Chondrocyte (in vitro differentiated cells): ENCODE data around the gene TNRC6B. TPM values are rescaled to one million over a fixed set of nuclear protein-coding genes. Genes with fewer than 3 reads are reported as not detected.

ENCODE experiments used
- DNase-seq: peaks from one replicate; pipeline ENCODE4 v3.0.0; 2021; ENCODE audit warnings: mixed read lengths, low spot score
- H3K27ac Mint-ChIP-seq: one replicate; pipeline ENCODE4 v1.8.0; 2021; ENCODE audit warnings: mild to moderate bottlenecking, moderate library complexity, mixed read lengths; ENCODE audit not compliant: unreplicated experiment
- H3K27me3 Mint-ChIP-seq: 2 replicates; pipeline ENCODE4 v1.8.0; 2021; ENCODE audit warnings: low read depth, mixed read lengths
- H3K36me3 Mint-ChIP-seq: 2 replicates; pipeline ENCODE4 v1.8.0; 2021; ENCODE audit warnings: low read depth, mixed read lengths
- H3K4me1 Mint-ChIP-seq: 2 replicates; pipeline ENCODE4 v1.8.0; 2021; ENCODE audit warnings: low read depth, mild to moderate bottlenecking, mixed read lengths
- H3K4me3 Mint-ChIP-seq: one replicate; pipeline ENCODE4 v1.8.0; 2021; ENCODE audit warnings: mild to moderate bottlenecking, moderate library complexity, mixed read lengths; ENCODE audit not compliant: unreplicated experiment
- H3K9me3 Mint-ChIP-seq: 2 replicates; pipeline ENCODE4 v1.8.0; 2021; ENCODE audit warnings: low read depth, mixed read lengths
- total RNA-seq: library from RNA; stranded (reverse); gene quantifications from 3 replicates; pipeline ENCODE4 v1.2.1, GENCODE V29; 2021
- TF ChIP-seq, protein P1 (sequence below): fragments of 200-600 bp; sonication (generic); IDR thresholded peaks from 2 replicates; pipeline ENCODE4 v1.5.0; 2021; ENCODE audit warnings: antibody characterized with exemption, mild to moderate bottlenecking, moderate library complexity

TNRC6B gene
- total RNA-seq, 1 donor from 2014 or later: 30.9 TPM

DNA sequence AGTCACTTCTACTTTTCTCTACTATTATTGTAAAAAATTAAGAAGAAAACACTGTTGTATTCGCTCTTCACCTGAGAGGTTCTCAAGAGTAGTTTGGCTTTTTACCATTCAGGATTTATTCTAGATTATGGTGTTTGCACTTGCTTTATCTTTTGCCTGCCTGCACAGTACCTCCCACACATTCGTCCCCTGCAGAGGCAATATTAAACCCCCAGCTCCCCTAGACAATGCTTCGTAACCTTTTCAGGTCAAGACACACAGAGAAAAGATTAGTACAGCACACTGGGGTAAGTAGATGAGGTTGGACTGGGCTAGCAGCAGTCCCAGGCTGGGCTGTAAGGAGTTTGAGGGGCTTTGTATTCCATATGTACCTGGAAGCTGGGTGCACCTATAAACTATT lies 62.4 kb downstream of the TNRC6B start:
- peaks cover 61% of the 10 kb centered on the region for H3K4me1 Mint-ChIP-seq
- no peak overlapping the region for H3K4me3 Mint-ChIP-seq
- H3K36me3 Mint-ChIP-seq: peaks cover 1% of the 10 kb centered on the region
- H3K27ac Mint-ChIP-seq: no peak overlapping the region
- TF ChIP-seq, protein P1, sequence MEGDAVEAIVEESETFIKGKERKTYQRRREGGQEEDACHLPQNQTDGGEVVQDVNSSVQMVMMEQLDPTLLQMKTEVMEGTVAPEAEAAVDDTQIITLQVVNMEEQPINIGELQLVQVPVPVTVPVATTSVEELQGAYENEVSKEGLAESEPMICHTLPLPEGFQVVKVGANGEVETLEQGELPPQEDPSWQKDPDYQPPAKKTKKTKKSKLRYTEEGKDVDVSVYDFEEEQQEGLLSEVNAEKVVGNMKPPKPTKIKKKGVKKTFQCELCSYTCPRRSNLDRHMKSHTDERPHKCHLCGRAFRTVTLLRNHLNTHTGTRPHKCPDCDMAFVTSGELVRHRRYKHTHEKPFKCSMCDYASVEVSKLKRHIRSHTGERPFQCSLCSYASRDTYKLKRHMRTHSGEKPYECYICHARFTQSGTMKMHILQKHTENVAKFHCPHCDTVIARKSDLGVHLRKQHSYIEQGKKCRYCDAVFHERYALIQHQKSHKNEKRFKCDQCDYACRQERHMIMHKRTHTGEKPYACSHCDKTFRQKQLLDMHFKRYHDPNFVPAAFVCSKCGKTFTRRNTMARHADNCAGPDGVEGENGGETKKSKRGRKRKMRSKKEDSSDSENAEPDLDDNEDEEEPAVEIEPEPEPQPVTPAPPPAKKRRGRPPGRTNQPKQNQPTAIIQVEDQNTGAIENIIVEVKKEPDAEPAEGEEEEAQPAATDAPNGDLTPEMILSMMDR: no peak
- DNase-seq: no peak
- H3K27me3 Mint-ChIP-seq: no peaks in the 10 kb centered on the region
- H3K9me3 Mint-ChIP-seq: no peaks in the 10 kb centered on the region

DNA sequence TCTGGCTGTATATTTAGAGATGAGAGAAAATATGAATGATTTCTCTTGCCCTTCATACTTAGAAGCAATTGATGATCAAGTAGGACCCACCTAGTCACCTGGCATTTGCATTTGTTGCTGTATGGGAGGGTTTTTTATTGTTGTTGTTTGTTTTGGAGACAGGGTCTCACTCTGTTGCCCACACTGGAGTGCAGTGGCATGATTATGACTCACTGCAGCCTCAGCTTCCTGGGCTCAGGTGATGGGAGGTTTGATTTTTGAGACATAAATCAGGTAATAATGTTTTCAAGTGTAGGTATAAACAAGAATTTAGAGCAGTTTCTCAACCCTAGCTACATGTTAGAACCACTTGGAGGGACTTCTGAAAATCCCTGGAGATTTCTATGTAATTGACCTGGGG lies 63.0 kb downstream of the TNRC6B start:
- no peak overlapping the region for H3K27ac Mint-ChIP-seq
- H3K4me3 Mint-ChIP-seq: no peak overlapping the region
- H3K36me3 Mint-ChIP-seq: peaks cover 2% of the 10 kb centered on the region
- TF ChIP-seq, protein P1: no peak
- DNase-seq: no peak
- peaks cover 56% of the 10 kb centered on the region for H3K4me1 Mint-ChIP-seq
- H3K27me3 Mint-ChIP-seq: no peaks in the 10 kb centered on the region
- no peaks in the 10 kb centered on the region for H3K9me3 Mint-ChIP-seq

DNA sequence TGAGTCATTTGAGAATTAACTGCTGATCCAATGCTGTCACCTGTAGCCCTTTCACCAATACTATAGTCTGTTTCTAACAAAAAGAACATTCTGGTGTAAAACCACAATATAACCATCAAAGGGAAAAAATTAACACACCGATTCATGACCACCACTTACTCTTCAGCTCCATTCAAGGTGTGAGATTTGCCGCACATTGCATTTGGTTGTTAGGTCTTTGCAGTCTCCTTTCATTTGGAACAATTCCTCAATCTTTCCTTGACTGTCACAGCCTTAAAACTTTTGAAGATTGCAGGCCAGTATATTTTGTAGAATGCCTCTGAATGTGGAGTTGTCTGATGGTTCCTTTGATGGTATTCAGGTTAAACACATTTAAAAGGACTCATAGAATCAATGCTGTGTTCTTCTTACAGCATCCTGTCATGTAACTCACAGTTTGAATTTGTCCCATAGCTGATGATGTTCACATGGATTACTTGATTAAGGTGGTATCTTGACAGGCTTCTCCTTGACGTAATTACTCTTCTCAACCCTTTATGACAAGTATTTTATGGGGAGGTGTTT lies 63.6 kb downstream of the TNRC6B start:
- H3K4me3 Mint-ChIP-seq: no peak overlapping the region
- no peaks in the 10 kb centered on the region for H3K9me3 Mint-ChIP-seq
- no peaks in the 10 kb centered on the region for H3K27me3 Mint-ChIP-seq
- TF ChIP-seq, protein P1: no peak
- peaks cover 4% of the 10 kb centered on the region for H3K36me3 Mint-ChIP-seq
- peaks cover 50% of the 10 kb centered on the region for H3K4me1 Mint-ChIP-seq
- DNase-seq: no peak
- H3K27ac Mint-ChIP-seq: no peak overlapping the region

DNA sequence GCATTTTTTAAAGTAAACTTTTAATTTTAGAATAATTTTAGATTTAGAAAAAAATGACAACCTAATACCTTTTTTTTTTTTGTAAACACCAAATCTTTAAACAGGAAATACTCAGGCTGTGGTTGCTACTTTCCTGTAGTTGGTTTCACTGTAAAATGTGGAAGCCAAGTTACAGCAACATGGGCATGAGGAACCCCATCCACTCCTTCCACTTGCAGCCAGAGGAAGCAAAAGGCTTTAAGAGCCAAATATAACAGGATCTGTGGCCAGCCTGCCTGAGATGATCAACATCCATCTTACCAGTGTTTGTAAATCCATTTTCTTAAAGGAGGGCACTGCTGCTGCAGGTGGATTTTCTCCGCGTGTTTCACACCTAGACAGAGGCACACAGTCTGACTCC lies 66.2 kb downstream of the TNRC6B start:
- H3K4me1 Mint-ChIP-seq: peaks cover 27% of the 10 kb centered on the region
- H3K4me3 Mint-ChIP-seq: no peak overlapping the region
- no peaks in the 10 kb centered on the region for H3K27me3 Mint-ChIP-seq
- TF ChIP-seq, protein P1: no peak
- no peak for DNase-seq
- H3K27ac Mint-ChIP-seq: no peak overlapping the region
- peaks cover 4% of the 10 kb centered on the region for H3K36me3 Mint-ChIP-seq
- H3K9me3 Mint-ChIP-seq: no peaks in the 10 kb centered on the region

DNA sequence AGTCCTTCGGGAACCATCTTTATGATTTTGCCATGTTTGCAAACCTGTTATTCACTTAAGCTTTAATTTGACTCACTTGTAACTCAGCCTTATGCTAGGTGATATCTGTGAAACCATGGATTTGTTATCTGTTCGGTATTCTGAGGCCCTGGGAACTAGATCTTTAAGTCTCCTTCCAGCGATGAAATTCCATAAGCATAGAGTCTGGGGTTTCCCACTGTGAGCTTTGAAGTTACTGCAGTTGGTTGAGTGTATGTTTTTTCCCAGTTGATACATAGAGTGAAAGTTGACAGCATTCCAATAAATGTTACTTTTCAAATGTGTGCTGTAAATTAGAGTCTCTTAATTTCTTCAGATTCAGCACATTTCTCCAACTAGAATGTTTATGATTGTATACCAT lies 66.9 kb downstream of the TNRC6B start:
- no peak overlapping the region for H3K27ac Mint-ChIP-seq
- H3K27me3 Mint-ChIP-seq: no peaks in the 10 kb centered on the region
- DNase-seq: no peak
- peaks cover 21% of the 10 kb centered on the region for H3K4me1 Mint-ChIP-seq
- TF ChIP-seq, protein P1: no peak
- peaks cover 4% of the 10 kb centered on the region for H3K36me3 Mint-ChIP-seq
- H3K4me3 Mint-ChIP-seq: no peak overlapping the region
- H3K9me3 Mint-ChIP-seq: no peaks in the 10 kb centered on the region
